Measurements from ENCODE around the gene ANGEL2. TPM values are rescaled to one million over a fixed set of nuclear protein-coding genes. Genes with fewer than 3 reads are reported as not detected.
"Not testable (repeated sequence)": the region's sequence is repeated elsewhere in the genome, so short reads cannot be mapped to it uniquely, and the experiment has no call there.

ANGEL2 gene
- total RNA-seq, 4 donors from 2014 or later: 23.8 to 53.3 (median 31.2) TPM

GRCh38 chr1:213050745-213051126 is 35.1 kb upstream of the ANGEL2 start:
- intact Hi-C loops (cut with DNase I; ENCODE audit: low total_unique reads): no loop called here
- TF ChIP-seq, protein P1, sequence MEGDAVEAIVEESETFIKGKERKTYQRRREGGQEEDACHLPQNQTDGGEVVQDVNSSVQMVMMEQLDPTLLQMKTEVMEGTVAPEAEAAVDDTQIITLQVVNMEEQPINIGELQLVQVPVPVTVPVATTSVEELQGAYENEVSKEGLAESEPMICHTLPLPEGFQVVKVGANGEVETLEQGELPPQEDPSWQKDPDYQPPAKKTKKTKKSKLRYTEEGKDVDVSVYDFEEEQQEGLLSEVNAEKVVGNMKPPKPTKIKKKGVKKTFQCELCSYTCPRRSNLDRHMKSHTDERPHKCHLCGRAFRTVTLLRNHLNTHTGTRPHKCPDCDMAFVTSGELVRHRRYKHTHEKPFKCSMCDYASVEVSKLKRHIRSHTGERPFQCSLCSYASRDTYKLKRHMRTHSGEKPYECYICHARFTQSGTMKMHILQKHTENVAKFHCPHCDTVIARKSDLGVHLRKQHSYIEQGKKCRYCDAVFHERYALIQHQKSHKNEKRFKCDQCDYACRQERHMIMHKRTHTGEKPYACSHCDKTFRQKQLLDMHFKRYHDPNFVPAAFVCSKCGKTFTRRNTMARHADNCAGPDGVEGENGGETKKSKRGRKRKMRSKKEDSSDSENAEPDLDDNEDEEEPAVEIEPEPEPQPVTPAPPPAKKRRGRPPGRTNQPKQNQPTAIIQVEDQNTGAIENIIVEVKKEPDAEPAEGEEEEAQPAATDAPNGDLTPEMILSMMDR (IDR thresholded peaks at IDR 0.05): no peak
- no peak for TF ChIP-seq POLR2A (IDR thresholded peaks at IDR 0.05)
- no peak for DNase-seq (ENCODE audit: low spot score in 2 of 2)
- peak overlapping the region; percentile 67 for H3K4me3 ChIP-seq (ENCODE audit: low read depth, poor library complexity, severe bottlenecking)
- WGBS, 2 donors: 14 to 23% methylated on average over 15 of the region's 15 CpGs

GRCh38 chr1:213049232-213049631 is 33.6 kb upstream of the ANGEL2 start:
- H3K4me3 ChIP-seq (ENCODE audit: low read depth, poor library complexity, severe bottlenecking): no peak overlapping the region
- intact Hi-C loops (cut with DNase I; ENCODE audit: low total_unique reads): no loop called here
- TF ChIP-seq, protein P1 (IDR thresholded peaks at IDR 0.05): no peak
- TF ChIP-seq POLR2A (IDR thresholded peaks at IDR 0.05): no peak
- DNase-seq (ENCODE audit: low spot score in 2 of 2): no peak
- 74 to 79% methylated on average over 1 of the region's 1 CpG for WGBS, 2 donors

DNA sequence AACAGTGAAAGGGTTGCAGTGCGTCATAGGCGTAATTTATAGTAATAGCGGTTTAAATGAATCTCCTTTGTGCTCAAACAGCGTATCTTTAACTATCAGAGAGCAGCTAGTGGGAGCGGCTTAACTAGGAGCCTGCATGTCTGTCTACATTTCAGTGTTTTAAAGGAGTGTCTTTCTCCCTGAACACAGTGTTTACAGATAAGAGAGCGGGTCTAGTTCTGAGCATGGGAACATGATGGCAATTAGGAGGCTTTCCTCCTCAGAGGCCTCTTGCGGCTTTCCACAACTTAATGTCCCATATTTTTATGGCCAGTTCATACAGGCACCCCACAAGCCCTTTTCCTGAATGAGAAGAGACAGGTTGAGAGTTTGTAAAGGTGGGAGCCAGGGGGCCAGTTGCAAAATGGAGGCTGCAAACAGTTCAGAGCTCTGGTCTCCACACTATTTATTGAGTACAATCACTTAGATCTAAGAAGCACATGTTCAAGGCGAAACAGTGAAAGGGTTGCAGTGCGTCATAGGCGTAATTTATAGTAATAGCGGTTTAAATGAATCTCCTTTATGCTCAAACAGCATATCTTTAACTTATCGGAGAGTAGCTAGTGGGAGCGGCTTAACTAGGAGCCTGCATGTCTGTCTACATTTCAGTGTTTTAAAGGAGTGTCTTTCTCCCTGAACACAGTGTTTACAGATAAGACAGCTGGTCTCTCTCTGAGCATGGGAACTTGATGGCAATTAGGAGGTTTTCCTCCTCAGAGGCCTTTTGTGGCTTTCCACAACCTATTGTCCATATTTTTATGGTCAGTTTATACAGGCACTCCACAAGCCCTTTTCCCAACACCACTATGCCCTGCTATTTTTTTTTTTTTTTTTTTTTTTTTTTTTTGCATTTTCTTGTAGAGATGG is 29.9 kb upstream of the ANGEL2 start:
- H3K4me3 ChIP-seq (ENCODE audit: low read depth, poor library complexity, severe bottlenecking); DNase-seq (ENCODE audit: low spot score in 2 of 2); intact Hi-C loops (cut with DNase I; ENCODE audit: low total_unique reads): not testable (repeated sequence)
- 90 to 93% methylated on average over 13 of the region's 13 CpGs for WGBS, 2 donors

DNA sequence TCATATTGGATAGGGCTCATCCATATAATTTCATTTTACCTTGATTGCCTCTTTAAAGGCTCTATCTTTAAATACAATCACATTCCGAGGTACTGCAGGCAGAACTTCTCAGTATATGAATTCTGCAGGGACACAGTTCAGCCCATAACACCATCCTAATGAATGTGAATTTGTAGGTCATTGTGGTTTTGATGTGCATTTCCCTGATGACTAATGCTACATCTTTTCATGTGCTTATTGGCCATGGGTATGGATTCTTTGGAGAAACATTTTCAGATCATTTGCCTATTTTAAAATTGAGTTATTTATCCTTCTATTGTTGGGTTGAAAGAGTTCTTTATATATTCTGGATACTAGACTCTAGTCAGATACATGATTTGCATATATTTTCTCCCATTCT is 25.8 kb upstream of the ANGEL2 start:
- intact Hi-C loops (cut with DNase I; ENCODE audit: low total_unique reads): no loop called here
- 64 to 76% methylated on average over 1 of the region's 1 CpG for WGBS, 2 donors
- H3K4me3 ChIP-seq (ENCODE audit: low read depth, poor library complexity, severe bottlenecking): no peak overlapping the region
- TF ChIP-seq, protein P1 (IDR thresholded peaks at IDR 0.05): no peak
- no peak for TF ChIP-seq POLR2A (IDR thresholded peaks at IDR 0.05)
- DNase-seq (ENCODE audit: low spot score in 2 of 2): no peak

GRCh38 chr1:213035573-213035972 is 19.9 kb upstream of the ANGEL2 start:
- H3K4me3 ChIP-seq (ENCODE audit: low read depth, poor library complexity, severe bottlenecking): no peak overlapping the region
- TF ChIP-seq, protein P1 (IDR thresholded peaks at IDR 0.05): no peak
- no peak for TF ChIP-seq POLR2A (IDR thresholded peaks at IDR 0.05)
- 65 to 75% methylated on average over 2 of the region's 2 CpGs for WGBS, 2 donors
- no peak for DNase-seq (ENCODE audit: low spot score in 2 of 2)
- intact Hi-C loops (cut with DNase I; ENCODE audit: low total_unique reads): no loop called here

DNA sequence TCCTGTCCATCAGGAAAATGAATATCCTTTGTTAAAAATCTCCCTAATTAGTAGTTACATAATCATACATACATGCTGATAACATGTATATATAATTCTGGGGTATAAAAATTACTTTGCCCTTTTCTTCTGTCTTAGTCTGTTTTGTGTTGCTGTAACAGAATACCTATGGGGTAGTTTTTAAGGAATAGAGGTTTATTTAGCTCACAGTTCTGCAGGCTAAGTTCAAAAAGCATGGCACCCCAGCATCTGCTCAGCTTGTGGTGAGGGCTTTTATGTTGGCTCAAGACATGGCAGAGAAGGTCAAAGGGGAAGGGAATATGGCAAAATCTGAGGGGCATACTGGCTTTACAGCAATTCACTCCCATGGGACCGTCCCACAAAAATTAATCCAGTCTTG is 19.0 kb upstream of the ANGEL2 start:
- TF ChIP-seq, protein P1 (IDR thresholded peaks at IDR 0.05): no peak
- TF ChIP-seq POLR2A (IDR thresholded peaks at IDR 0.05): no peak
- WGBS, 2 donors: 86 to 100% methylated on average over 1 of the region's 1 CpG
- H3K4me3 ChIP-seq (ENCODE audit: low read depth, poor library complexity, severe bottlenecking): no peak overlapping the region
- intact Hi-C loops (cut with DNase I; ENCODE audit: low total_unique reads): no loop called here
- DNase-seq (ENCODE audit: low spot score in 2 of 2): no peak

All from lower leg skin (tissue), 4 donors.